ENCODE results near the gene CEACAM5. TPM values are rescaled to one million over a fixed set of nuclear protein-coding genes. Genes with fewer than 3 reads are reported as not detected.

CEACAM5 gene
- total RNA-seq, 3 donors from 2014 or later, result 2,069 to 7,240 (median 3,325) TPM

GRCh38 chr19:41690801-41691065, 17.7 kb upstream of the CEACAM5 start:
- no peak for DNase-seq
- no peak overlapping the region for H3K4me3 ChIP-seq
- H3K9me3 ChIP-seq, result no peaks in the 10 kb centered on the region
- intact Hi-C loops (cut with DNase I, micrococcal nuclease), result loop anchor here in 1 of 2 donors (5.0 kb wide), 1 partner anchor 48 kb away; no protein-coding TSS in a partner anchor
- ATAC-seq, result no peak
- TF ChIP-seq CTCF (IDR thresholded peaks at IDR 0.05), result no peak
- no peaks in the 10 kb centered on the region for H3K36me3 ChIP-seq (ENCODE audit: low read depth)
- no peaks in the 10 kb centered on the region for H3K4me1 ChIP-seq (ENCODE audit: low read depth)

- no peak overlapping the region for H3K4me3 ChIP-seq
- H3K9me3 ChIP-seq, result no peaks in the 10 kb centered on the region
- TF ChIP-seq CTCF (IDR thresholded peaks at IDR 0.05), result peak; percentile 43
- intact Hi-C loops (cut with DNase I, micrococcal nuclease), result loop anchor here in 1 of 2 donors (5.0 kb wide), 1 partner anchor 49 kb away; no protein-coding TSS in a partner anchor
- no peaks in the 10 kb centered on the region for H3K36me3 ChIP-seq (ENCODE audit: low read depth)
- peak in 2 of 3 donors; percentile 19 to 70 for DNase-seq
- peak; percentile 68 for ATAC-seq
- no peaks in the 10 kb centered on the region for H3K4me1 ChIP-seq (ENCODE audit: low read depth)
These were observed 17.0 kb upstream of the CEACAM5 start for GRCh38 chr19:41691268-41691970.

GRCh38 chr19:41694196-41694595, 14.2 kb upstream of the CEACAM5 start:
- H3K4me3 ChIP-seq, result no peak overlapping the region
- ATAC-seq (no peak), DNase-seq (no peak)
- H3K4me1 ChIP-seq (ENCODE audit: low read depth), result peaks cover 10% of the 10 kb centered on the region
- intact Hi-C loops (cut with DNase I, micrococcal nuclease), result loop anchor here in 1 of 2 donors (5.0 kb wide), 1 partner anchor 52 kb away; no protein-coding TSS in a partner anchor
- TF ChIP-seq CTCF (IDR thresholded peaks at IDR 0.05), result no peak
- H3K36me3 ChIP-seq (ENCODE audit: low read depth), result no peaks in the 10 kb centered on the region
- H3K9me3 ChIP-seq, result no peaks in the 10 kb centered on the region

- Histone ChIP-seq H3K4me3 (no peak overlapping the region), H3K4me1 (ENCODE audit: low read depth) (peaks cover 15% of the 10 kb centered on the region), H3K36me3 (ENCODE audit: low read depth) (no peaks in the 10 kb centered on the region), H3K9me3 (no peaks in the 10 kb centered on the region)
- intact Hi-C loops (cut with DNase I, micrococcal nuclease), result loop anchor here in 1 of 2 donors (5.0 kb wide), 1 partner anchor 53 kb away; no protein-coding TSS in a partner anchor
- no peak for TF ChIP-seq CTCF (IDR thresholded peaks at IDR 0.05)
- peak in 1 of 3 donors; percentile 9 for DNase-seq
- no peak for ATAC-seq
These were observed 13.4 kb upstream of the CEACAM5 start for GRCh38 chr19:41694831-41695635.

- TF ChIP-seq CTCF (IDR thresholded peaks at IDR 0.05), result no peak
- Histone ChIP-seq H3K4me3 (no peak overlapping the region), H3K4me1 (ENCODE audit: low read depth) (peaks cover 18% of the 10 kb centered on the region), H3K36me3 (ENCODE audit: low read depth) (no peaks in the 10 kb centered on the region), H3K9me3 (no peaks in the 10 kb centered on the region)
- no peak for ATAC-seq
- DNase-seq, result peak in 1 of 3 donors; percentile 14
- intact Hi-C loops (cut with DNase I, micrococcal nuclease), result no loop called here
These were observed 12.7 kb upstream of the CEACAM5 start for GRCh38 chr19:41695745-41696144.

Measured in mucosa of descending colon (tissue), 3 donors.